ENCODE data around the gene CD247.

Gene CD247

DNA sequence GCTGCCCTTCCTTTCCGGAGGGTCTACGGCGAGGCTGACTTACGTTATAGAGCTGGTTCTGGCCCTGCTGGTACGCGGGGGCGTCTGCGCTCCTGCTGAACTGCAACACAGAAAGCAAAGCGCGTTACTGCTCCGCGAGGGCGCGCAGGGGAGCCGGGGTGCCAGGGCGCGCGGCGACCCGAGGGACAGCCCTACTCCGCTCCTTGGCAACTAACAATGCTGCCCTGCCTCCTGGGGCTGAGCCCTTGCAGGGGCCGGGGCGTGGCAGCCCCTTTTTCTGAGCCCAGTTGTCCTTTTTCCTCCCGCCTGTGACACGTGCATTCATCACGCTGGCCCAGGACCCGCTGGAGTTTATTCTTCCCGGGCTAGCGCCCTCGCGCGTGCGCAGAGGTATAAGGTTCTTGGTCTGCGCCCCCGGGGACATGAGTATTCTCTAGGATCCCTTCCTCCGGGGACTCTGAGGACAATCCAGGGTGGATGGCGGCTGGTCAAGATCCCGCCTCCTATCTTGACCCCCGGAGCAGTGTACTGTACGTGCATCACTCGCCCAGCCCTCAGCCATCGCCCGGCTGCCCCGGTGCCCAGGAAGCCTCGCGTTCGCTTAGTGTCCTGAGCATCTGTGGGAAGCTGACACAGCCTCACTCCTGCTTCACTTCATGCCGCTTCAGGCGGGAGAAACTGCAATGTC lies 78.9 kb downstream of the CD247 start:
- no peak for DNase-seq (ENCODE audit: low read depth)

DNA sequence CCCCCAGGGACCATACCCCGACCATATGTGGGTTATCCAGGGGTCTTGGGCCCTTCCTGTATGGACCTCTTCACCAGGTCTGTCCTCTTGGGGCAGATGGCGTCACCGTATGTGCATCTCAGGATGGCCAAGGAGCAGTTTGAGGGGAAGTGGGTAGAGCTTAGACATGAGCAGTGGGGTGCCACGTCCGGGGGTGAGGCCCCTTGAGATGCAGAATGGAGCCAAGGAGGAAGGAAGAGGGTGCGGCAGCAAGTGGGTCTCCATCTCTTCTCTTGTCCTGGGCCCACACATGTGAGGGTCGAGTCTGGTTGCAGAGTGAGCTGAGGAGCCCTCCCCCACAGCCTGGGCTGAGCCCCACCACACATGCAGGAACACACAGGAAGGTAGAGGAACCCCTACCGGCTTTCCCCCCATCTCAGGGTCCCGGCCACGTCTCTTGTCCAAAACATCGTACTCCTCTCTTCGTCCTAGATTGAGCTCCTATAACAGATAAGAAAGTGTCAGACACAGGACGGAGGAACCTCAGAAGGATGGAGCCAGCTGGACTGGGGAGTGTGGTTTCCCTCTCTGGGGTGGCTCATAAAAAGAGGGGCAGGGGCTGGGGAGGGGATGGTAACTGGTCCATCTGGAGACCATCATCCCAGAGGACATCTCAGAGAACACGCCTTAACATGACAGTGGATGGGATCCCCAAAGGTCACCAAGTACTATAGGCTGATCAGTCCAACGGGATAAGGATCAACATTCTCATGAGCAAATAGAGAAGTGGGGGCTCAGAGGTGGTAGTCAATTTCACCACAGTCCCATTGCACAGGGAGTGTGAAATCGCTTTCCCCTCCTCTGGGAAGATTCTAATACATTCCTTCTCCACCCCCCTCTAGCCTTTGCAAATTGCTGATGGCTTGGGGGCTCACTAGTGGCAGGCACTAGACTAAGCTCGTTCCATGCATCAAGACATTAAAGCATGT lies 79.9 kb downstream of the CD247 start:
- DNase-seq (ENCODE audit: low read depth): no peak

DNA sequence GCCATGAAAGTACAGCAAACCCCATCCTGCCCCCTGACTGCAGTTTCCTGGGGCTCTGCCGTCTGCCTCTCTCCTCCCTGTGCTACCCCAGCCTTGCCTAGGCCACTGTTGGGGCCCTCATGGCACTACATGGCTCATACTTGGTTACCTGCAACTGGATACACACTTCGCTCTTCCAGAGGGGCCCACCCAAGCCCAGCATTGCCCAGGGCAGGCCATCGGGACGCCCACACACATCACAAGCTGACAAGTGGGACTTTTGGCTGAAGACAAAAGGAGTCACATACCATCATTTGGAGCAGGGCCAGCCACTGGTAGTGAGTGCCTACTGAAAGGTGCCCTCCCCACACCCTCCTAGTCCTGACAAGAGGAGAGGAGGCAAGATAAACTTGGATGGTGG lies 82.8 kb downstream of the CD247 start:
- no peak for DNase-seq (ENCODE audit: low read depth)

DNA sequence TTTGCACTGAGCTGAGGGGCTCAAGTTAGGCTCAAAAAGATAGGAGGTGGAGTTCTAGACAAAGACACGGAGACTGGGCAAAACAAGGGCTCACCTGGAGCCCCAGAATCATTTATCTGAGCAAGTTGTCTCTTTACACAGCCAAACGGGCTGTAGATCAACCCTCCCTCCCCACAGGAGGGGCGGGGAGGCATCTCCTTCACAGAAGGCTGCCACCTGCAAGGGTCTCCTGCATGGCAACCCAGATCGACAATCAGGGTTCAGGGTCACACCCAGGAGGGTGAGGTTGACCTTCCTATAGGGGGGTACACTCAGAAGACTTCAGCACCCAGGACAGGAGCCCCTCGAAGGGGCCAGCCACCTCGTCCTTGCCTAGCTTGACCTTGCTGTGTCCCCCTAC lies 84.0 kb downstream of the CD247 start:
- DNase-seq (ENCODE audit: low read depth): no peak

DNA sequence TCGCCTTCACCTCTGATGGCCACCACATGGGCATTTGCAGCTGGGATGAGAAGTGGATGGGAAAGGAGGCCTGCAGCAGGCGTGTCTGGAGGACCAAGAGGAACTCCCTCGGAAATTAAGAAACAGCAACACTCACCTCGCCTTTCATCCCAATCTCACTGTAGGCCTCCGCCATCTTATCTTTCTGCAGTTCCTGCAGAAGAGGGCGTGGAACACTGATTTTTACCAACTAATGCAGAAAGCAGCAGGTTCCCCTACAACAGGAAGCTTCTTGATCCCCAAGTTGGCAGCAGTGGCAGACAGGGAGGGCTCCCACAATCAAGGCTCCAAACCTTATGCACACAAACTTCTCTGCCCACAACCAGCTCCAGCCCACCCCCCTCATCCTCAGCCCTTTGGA lies 84.4 kb downstream of the CD247 start:
- no peak for DNase-seq (ENCODE audit: low read depth)

DNA sequence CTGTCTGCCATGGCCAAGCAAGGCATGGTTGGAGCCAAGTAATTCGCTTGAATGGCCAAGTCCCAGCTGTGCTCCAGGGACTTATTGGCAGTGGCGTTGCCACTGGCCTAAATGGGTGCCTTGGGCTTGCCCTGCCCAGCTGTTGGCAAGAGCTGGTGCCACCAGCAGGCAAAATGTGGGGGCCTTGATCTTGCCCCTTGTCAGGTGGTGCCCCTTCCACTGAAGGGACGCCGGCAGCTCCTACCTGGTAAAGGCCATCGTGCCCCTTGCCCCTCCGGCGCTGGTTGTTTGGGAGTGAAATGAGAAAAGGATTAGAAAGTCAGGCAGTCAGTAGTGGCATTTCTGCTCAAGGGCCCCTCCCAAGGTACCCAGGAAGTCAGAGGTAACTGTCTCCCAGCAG lies 85.5 kb downstream of the CD247 start:
- DNase-seq (ENCODE audit: low read depth): no peak

DNA sequence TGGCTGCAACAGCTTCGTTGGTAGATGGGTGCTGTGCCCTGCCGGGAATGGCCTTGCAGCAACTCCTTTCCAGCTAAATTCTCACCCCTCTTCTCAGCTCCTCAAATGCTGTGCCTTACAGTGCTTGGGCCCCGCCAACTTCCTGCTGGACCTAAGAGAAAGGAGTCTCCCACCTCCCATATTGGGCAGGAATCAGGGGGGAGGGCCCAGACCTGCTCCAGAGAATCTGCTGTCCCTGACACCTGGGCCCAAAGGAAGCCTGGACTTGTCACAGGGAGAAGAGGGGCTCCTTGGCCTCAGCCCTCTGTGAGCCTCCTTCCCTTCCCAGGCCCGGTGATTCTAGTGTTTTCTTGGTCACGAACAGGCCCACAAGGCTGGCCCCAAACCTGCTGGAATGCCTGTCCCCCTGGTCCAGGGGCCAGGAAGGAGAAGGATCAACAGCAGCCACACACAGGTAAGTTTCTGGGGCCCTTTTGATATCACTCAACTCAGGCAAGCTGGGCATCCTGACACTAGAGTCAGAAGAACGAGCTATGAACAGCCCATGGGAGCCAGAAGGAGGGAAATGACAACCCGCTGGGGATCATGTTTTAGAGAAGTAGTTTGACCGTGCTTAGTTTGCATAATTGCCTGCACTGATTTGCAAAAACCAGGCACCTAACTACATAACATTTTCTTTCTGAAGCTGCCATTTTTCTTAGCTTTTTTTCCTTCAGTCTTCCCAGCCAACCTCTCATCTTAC lies 86.2 kb downstream of the CD247 start:
- no peak for DNase-seq (ENCODE audit: low read depth)

DNA sequence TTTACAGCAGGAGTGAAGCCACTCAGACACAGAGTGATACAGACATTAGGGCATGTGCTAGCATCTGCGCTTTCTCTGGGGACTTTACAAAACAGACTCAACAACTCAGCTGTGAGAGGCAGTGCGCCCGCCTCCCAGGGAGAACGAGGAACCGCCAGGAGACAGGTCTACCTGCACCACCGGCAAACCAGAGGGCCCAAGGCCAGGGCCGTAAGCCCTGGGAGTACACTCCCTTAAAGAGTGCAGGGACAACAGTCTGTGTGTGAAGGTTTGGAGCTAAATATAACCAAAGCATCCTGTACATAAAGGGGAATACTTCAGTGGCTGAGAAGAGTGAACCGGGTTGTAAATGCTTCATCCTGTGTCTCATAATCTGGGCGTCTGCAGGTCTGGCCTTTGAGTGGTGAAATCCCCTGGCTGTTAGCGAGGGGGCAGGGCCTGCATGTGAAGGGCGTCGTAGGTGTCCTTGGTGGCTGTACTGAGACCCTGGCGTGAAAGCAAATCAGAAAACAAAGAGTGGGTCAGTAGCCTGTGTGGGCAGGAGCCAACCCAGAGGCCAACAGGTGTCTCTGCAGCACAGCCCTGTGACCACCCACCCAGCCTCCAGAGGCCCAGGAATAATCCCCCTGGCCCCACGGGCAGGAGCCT lies 86.9 kb downstream of the CD247 start:
- DNase-seq (ENCODE audit: low read depth): no peak

DNA sequence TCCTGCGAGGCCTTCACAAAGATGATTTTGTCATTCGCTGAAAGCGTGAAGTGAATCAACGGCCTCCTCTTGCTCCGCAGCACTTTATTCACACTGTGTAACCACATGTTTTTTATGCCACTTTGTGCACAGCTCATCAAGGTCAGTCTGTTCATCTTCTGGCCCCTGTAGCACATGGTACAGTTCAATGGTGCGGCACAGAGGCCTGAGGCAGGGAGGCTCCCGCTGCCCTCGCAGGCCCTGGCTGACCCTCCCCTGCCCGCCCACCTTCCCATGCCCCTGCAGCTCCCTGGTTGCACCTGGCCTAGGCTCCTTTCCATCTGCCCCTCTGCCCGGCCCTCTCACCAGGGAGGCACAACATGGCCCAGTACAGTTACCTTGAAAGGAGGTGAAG lies 87.5 kb downstream of the CD247 start:
- no peak for DNase-seq (ENCODE audit: low read depth)

DNA sequence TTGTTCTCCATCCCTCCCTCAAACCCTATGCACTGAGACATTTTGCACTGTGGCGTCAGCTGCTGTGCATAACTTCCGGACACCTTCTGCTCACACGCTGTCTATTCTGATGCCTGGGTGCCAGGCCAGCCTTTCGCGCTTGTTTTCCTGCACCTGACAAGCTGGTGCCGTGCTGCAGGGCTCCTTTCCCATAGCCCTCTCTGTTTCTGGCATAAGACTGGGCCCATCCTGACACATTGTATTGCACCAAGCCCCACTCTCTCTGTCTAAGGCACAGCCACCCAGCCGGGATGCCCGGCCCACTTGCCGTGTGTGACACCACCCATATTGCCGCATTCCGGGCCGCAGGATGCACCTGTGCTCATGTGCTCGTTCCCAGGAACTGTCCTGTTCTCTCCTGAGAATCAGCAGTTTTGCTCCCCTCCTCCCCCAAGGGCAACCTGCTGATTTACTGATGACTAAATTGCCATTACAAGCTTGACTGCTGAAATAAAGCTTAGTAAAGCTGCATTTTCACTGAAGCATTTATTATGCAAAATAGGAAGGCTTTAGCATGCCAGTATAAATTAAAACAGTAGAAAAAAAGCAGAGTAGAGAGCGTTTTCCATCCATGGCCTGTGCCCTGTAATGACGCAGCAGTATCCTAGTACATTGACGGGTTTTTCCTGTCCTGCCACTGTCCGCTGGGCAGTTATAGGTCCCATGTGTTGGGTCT lies 88.0 kb downstream of the CD247 start:
- no peak for DNase-seq (ENCODE audit: low read depth)

DNA sequence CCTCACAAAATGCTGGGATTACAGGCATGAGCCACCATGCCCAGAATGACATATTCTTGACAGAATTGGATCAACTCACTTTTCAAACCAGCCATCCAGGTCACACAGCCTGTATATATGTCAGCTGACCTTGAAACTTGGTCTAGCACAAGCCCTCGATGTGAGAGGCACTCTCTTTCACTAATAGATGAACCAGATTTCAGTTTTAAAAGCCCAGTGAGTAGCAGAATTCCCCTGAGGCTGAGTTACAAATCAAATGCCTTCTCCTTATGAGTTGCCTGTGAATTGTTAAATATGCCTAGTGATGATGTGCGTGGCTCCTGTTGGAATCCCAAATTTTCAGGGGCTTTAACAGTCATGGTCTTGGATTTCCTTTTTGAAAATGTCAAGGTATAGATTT lies 88.7 kb downstream of the CD247 start:
- no peak for DNase-seq (ENCODE audit: low read depth)

DNA sequence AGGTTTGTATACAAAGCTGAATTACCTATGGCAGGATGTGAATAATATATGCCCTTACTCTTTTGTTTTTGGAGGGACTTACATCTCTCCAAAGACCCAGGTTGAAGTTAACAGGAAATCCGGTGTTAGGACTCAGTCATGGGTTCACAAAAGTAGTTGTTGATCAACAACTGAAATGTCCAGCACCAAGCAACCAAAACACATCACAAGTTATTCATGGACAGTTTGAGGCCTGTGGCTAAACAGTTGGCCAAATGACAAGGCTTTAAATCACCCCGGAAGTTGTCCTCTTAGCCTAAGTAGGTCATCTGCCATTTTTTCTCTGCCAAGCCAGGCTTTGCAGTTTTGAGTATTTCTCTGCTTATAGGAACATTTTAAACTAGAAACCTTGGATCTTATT lies 89.9 kb downstream of the CD247 start:
- DNase-seq (ENCODE audit: low read depth): no peak

DNA sequence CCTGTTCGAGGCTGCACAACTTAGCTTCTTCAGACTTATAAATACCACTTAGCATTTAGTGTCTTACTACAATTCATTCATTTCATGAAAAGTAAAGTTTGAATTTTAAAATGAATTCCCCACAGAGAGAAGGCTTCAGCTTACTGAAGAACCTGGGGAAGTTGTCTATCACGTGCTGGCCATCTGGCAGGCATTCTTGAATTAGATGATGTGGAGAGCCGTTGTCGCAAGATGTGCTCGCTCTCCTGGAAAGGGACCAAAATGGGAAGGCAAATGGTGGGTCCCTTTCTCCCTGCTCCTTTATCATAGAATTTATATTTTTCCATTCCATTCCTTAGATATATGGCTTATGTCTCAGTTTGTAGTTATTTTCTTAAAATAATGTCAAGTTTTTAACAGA lies 90.5 kb downstream of the CD247 start:
- DNase-seq (ENCODE audit: low read depth): no peak

DNA sequence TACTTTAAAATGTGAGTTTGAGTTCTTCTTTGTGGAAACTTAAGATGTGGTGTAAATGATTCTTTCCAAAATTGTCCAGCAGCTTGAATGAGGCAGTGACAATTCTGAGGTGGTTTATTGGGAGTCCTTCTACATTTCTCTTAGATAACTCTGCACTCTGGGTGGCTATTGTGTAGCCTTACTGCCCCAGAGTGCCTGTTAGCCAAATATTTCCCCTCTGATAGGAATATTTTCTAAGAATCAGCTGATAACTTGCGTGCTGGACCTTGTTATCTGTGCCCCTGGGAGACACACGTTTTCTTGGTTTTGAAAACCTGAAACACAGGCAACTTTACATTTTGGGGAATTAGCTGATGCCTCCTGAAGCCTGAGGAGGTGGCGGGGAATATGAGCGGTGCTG lies 91.6 kb downstream of the CD247 start:
- no peak for DNase-seq (ENCODE audit: low read depth)

DNA sequence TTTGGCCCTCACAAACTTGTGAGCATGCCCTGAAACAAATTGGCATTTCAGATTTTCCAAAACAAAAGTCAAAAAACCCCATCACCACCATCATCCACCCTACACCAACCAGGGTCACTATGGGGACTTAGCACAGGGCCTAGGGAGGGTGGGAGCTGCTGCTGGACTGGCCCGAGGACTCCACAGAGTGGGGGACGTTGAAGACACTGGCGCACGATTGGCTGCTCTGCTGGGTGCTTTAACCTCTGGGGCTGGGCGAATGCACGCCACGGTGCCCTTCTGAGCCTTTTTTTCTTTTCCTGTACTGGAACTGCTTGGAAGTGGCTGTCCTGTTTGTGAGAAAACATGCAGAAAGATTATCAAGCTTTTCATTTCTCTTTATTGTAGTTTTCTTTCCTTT lies 92.8 kb downstream of the CD247 start:
- DNase-seq (ENCODE audit: low read depth): no peak

DNA sequence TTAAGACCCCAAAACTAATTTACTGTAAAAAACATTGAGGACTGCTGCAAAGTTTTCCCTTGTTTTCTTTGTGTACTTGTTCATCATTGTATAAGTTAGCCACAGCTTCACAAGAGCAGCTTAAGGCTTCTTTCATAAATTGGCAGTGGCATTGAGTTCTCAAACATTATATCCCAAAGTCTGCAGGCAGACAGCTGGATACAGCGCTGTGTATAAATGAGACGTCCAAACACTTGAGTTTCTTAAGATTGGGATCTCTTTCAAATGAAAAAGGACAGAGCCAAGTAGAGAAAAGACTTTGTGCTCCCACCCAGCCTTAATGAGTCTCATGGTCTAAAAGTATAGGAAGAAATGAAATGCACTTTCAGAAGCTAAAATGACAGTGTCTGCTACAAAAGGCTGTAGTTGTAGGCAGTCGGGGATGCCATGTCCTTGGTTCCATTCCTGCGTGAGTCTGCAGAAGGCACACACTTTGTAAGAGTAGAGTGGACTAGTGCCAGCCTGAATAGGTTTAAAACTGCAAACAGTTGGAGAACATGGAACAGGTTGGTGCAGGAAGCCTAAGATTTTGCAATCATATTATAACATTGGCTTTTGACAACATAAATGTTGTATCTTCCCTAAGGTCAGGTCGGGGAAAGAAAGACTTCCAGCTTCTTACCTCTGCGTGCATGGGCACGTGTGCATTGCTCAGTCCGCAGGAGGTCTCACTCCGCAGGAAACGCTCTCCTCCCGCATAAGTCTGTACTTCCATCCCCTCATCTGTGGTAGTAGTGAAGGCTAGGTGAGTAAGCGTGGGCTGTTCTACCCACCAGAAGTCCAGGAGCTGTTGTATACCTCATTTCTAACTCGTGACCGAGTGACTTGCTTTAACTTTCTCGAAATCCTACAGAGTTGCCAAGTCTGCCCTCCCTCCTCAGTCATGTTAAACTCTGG lies 94.4 kb downstream of the CD247 start:
- DNase-seq (ENCODE audit: low read depth): no peak

DNA sequence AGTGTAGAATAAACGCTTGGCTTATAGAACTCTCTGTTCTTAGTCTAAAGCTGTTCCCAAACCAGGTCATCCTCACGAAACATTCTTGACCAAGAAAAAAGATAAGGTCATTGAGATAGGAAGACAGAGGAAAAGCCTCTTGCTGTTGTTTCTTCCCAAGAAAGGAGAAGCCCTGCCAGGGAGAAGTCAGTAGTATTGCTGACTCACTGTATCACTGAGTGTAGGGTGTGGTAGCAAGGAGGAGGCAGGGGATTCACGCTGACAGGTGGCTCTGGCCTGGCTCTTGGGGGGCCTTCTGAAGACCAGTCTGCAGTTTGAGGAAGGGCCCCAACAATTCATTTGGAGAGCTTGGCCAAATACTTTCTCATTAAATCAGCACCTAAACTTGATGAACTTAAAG lies 97.8 kb downstream of the CD247 start:
- no peak for DNase-seq (ENCODE audit: low read depth)

DNA sequence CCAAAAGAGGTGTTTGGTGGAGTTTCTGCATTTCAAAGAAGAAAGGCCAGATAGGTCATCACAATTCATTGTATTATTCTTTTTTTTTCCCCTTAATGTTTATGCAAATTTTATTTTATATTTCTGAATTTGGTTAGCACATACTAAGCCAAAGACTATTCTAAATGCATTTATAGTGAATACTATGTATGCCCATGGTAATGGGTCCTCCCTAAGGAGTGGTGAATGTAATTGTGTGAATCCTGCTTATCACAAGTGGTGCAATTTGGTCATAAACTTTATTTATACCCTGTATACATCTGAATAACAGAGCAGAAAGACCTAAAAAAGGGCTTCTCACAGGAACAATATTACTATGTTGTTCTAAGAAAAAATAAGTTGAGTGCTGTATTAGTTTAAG lies 99.1 kb downstream of the CD247 start:
- no peak for DNase-seq (ENCODE audit: low read depth)

DNA sequence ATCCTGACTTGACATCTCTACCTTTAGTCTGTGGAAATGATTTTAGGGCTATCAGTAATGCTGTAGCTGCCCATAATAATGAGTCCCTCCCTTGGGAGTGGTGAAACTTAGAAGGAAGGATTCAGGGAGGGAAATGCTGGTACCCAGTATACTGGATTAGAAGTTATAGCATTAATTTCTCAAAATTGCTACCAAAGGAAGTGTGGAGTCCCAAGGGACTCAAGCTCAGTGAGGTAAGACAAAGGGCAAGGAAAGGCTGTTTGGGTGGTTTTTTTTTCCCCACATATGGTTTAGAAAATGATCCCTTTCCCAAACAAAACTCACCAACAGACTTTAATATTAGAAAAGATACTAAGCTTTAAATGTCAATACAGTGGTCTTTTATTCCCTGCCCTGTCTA lies 99.9 kb downstream of the CD247 start:
- DNase-seq (ENCODE audit: low read depth): no peak

DNA sequence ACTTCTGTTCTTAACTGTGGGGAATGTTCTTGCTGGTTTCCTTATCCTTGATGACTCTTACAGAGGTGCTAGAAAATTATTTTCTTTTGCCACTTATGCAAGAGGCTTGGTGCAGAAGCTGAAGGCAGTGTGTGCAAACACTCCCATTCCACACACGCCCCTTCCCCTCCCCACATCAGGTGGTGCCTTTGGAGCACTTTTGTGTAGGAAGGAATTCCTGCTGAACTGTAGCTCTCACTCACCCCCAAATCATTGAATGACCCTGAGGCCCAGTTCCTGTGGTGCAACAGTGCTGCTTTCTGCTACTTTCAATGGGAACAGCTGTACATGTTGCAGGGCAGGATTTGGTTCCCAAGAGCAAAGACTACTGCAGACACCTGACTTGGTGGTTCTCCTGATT lies 101.8 kb downstream of the CD247 start:
- no peak for DNase-seq (ENCODE audit: low read depth)

DNA sequence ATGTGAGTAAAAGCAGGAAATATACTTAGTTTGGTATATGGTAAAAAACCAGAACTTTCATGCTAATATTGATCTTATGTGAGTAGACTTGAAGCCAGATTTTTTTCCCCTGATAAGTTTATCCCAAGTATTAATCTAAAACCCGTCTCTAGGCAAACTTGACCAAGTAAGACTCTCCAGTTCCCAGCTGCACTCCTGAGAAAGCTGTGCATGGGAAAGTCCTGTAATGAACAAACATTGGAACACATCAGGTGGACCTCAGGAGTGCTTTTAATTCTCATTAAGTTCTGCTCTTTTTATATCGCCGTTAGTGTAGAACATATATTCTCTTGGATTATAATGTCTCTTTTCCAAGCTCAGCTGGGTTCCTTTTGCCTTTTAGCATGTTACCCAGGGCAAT lies 105.0 kb downstream of the CD247 start:
- DNase-seq (ENCODE audit: low read depth): no peak

Measured in activated gamma-delta T cell treated with anti-CD3 and anti-CD28 coated beads, Interleukin-2, amount 50 U/mL, for 16 hours (primary cell).